ENCODE results near the gene EFNB1.

Gene EFNB1

DNA sequence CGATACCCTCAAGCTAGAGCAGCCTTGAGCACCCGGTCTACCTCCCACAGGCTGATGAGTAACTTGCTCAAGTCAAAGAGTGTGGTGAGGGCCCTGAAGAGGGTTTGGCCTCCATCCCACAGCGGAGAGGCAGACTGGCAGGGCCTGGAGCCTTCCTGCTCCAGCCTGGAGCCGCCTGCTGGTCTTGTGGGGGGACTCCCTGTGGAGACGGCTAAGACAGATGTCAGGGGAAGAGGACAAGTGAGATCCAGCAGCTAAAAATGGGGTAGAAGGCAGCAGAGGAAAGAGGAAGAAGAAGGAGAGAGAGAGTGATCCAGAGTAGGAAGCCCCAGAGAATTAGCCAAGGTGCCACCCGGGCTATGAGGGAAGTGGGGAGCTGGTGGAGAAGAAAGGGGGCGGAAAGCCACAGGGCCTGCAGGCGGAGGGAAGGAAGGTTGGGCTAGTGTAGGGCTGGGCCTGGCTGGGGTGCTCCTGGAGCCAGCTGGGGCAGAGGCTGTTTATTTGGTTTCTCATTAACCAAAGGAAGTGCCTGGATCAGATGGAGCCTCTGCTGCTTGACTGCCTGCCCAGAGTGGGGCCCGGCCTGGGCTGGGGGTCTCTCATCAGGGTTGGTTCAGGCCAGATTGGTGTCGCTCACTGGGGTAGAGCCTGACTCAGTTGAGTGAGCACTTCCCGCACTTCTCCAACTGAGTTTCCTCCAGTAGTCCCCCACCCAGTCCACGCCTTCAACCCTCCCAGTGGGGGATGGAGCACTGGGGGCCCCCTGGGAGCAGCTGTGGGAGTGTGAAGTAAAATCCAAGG is 14.2 kb downstream of the EFNB1 start:
- no peak for DNase-seq (ENCODE audit: low read depth in 2 of 3, low spot score in 1 of 3)

GRCh38 chrX:68843992-68844391 is 15.2 kb downstream of the EFNB1 start:
- no peak for DNase-seq (ENCODE audit: low read depth in 2 of 3, low spot score in 1 of 3)

DNA sequence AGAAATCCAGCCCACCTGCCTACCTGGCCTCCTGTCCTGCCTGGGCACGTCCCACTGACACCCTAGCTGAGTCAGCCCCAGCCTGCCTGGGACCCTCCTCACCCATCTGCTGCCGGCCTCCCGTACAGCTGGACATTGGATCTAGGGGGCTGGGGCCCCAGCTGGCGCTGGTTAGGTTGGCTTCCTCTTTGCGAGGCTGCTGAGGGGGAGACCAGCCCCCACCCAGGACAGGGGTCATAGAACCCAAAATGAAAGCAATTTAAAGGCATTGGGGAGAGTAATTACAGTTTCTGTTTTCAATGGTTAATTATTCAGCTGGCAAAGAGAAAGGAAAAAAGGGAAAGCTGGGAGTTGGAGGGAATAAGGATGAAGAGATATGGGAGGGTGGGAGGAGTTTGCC is 15.8 kb downstream of the EFNB1 start:
- DNase-seq (ENCODE audit: low read depth in 2 of 3, low spot score in 1 of 3) = no peak

DNA sequence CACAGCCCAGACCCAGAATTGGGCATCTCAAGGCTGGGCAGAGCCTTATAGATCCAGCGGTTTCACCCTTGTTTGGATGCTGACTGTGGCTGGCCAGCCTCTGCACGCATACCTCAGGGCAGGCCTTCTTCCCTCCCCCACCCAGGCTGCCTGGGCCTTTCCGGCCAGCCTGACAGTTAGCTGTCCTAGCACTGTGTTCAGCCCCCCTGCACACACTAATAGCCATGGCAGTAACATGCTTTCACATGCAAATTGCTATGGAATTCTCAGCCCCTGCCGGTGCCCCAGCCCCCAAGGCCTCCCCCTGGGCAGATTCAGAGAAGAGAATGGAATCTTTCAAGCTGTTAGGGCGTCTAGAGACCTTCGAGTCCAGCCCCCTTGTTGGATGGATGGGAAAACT is 17.7 kb downstream of the EFNB1 start:
- no peak for DNase-seq (ENCODE audit: low read depth in 2 of 3, low spot score in 1 of 3)

DNA sequence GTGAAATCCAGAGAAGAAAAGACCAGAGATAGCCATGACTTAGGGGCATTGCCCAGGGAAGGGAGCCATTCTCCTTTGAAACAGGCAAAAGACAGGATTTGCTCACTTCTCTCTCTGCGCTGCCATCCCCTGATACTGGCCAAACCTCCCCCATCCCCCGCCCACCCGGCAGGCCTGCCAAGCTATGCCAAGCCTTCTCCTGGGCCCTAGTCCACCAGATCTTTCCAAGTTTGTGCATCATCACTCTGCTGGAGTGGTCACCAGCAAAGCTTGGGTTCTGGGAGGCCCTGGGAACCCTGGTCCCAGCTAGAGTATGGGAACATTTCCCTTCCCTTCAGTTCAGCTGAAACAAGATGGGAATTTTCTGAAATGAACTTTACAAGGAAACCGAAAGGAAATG is 18.4 kb downstream of the EFNB1 start:
- DNase-seq (ENCODE audit: low read depth in 2 of 3, low spot score in 1 of 3) = no peak

GRCh38 chrX:68848189-68848940 is 19.5 kb downstream of the EFNB1 start:
- DNase-seq (ENCODE audit: low read depth in 2 of 3, low spot score in 1 of 3) = no peak

DNA sequence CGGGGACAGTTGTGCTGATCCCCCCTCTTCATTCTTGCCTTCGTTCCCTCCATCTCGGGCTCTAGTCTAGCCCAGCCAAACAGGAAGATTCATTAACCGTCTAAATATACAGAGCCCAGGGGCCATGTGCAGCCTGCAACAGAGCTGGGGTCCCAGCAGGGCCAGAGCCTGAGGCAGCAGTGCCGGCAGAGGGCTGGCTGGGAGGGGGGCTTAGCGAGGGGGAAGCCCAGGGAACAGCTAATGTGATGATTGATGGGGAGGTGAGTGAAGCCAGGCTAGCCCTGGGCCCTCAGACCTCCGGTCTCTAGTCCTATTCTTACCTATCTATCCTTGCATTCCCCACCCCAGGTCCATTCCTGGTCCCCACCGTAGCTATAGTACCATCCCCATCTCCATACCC is 22.3 kb downstream of the EFNB1 start:
- no peak for DNase-seq (ENCODE audit: low read depth in 2 of 3, low spot score in 1 of 3)

DNA sequence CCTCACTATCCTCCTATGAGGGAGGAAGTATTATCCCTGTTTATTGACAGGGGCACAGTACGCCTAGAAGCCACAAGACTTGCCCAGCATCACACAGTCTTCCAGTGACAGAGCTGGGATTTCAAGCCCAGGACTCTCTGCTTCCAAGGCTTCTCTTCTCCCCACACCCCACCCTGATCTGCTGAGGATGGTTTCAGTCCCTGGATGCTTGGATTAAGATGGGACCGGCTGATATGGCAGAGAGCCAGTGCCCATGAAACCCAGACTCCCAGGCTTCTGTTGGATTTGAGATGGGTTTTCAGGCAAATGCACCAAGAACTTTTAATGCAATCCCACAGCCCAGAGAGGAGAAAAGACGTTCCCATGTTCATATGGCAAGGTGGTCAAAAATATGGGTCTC is 23.2 kb downstream of the EFNB1 start:
- no peak for DNase-seq (ENCODE audit: low read depth in 2 of 3, low spot score in 1 of 3)

GRCh38 chrX:68853665-68854251 is 24.9 kb downstream of the EFNB1 start:
- DNase-seq (ENCODE audit: low read depth in 2 of 3, low spot score in 1 of 3) = no peak

DNA sequence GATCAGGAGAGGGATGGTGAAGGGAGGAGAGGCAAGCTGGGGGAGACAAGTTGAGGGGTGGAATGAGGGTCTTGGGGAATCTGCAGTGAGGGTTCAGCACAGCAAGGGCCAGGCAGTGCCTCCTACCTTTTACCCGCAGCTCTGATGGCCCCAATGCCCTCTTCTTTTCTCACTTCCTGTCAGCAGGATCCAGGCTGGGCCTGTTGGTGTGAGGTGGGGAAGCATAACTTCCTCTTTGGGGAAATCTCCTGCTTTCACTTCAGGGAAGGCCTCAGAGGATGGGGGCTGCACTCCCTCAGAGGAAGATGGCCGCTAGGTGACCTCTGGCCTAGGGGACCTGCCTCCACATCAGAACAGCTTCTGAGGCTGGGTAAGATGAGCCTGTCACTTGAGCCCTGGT is 36.5 kb downstream of the EFNB1 start:
- DNase-seq (ENCODE audit: low read depth in 2 of 3, low spot score in 1 of 3) = no peak

- no peak for DNase-seq (ENCODE audit: low read depth in 2 of 3, low spot score in 1 of 3)
Measured at GRCh38 chrX:68865926-68866325, 37.1 kb downstream of the EFNB1 start.

GRCh38 chrX:68867458-68868112 is 38.8 kb downstream of the EFNB1 start:
- DNase-seq (ENCODE audit: low read depth in 2 of 3, low spot score in 1 of 3) = no peak

DNA sequence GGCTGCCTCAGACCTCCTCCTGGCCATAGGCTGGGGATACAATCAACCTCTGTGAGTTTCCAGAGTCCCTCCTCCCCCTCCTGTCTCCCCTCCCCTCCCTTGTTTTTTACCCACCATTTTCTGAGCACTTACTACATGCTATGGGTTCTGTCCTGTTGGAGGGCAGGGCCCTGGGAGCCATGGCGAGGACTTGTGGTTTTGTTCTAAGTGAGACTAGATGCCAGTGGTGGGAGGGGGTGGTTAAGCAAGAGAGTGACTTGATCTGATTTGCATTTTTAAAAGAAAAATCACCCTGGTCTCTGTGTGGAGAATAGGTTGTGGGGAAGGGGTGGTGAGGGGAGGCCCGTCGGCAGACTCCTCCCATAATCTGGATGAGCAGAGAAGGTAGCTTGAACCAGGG is 39.5 kb downstream of the EFNB1 start:
- DNase-seq (ENCODE audit: low read depth in 2 of 3, low spot score in 1 of 3) = no peak

DNA sequence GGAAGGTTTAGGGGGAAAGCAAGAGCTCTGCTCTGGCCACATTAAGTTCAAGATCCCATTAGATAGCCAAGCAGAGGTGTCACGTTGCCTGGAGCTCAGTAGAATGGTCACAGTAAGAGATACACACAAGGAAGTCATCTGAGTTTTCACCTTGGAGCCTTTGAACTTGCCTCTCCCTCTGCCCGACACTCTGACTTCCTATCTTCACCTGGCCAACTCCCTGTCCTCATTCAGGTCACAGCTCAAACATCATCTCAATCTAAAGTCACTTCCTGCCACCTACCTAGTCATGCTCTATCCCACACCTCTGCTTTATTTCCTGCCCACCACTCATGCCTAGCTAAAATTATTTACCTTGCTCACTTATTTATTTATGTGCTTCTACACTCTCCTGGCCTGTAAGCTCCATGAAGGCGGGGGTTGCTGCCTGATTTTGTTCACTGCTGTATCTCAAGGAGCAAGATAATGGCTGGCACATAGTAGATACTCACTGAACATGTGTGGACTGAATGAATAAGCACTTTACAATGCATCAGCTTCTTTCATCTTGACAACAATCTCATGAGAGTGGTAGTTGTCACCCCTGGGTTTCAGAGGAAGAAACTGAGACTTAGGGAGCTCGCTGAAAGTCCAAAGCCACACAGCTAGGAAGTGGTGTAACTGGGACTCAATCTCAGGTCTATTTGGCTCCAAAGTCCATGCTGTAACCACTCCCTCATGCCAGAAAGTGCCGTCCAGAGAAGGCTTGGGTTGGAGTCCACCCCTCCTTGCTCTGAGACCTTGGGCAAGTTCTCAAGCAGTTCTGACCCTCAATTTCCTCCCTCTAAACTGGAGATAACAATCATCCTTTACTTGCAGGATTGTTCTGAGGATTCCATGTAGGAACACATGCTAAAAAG is 40.3 kb downstream of the EFNB1 start:
- DNase-seq (ENCODE audit: low read depth in 2 of 3, low spot score in 1 of 3) = no peak

- DNase-seq (ENCODE audit: low read depth in 2 of 3, low spot score in 1 of 3) = no peak
Measured at GRCh38 chrX:68870357-68870756, 41.5 kb downstream of the EFNB1 start.

GRCh38 chrX:68872171-68872570 is 43.4 kb downstream of the EFNB1 start:
- DNase-seq (ENCODE audit: low read depth in 2 of 3, low spot score in 1 of 3) = no peak

GRCh38 chrX:68874076-68874475 is 45.3 kb downstream of the EFNB1 start:
- no peak for DNase-seq (ENCODE audit: low read depth in 2 of 3, low spot score in 1 of 3)

DNA sequence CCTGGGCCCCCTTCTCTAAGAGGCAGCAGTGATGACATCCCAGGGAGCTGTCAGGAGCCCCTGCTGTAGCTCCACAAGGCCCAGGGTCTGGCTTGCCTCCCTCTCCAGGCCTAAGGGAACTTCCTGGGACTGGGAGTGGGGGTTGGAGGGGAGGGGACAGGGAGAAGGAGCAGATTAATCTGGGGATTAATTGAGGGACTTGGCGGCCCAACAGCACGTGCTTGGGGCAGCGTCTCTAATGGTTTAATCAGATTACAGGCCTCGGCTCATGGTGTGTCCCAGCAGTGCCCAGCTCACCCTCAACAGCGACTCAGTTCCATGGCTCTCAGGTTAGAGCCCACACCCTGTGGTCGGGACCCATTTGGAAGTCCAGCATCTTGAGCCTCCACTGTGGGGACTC is 47.9 kb downstream of the EFNB1 start:
- no peak for DNase-seq (ENCODE audit: low read depth in 2 of 3, low spot score in 1 of 3)

GRCh38 chrX:68877606-68878005 is 48.8 kb downstream of the EFNB1 start:
- DNase-seq (ENCODE audit: low read depth in 2 of 3, low spot score in 1 of 3) = no peak

DNA sequence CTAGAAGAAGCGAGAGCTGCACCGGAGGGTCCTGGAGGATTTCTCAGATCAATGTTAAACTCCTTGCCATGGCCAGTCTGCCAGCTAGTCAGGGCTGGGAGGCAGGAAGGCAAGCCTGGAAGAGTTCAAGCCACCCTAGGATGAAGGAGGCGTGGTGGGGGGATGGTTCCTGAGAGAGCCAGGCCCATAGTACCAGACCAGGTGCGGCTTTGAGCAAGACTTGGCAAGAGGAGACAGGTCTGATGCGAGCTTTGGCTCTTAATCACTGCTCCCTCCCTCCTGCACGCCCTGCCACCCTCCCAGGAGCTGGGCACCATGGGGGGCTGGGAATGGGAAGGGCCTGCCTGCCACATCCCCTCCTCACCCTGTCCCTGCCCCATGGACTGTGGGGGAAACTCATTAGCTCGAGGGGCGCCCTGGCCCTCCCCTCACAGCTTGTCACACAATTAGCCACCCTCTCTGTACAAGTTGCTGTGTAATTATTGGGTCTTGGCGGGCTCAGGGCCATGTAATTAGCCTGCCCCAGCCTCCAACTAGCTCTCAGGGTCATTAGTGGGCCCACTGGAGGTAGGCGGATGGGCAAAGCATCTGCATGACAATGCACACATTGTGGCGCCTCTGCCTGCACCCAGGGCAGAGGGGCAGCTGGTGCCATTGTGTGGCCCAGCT is 50.3 kb downstream of the EFNB1 start:
- no peak for DNase-seq (ENCODE audit: low read depth in 2 of 3, low spot score in 1 of 3)
